KOPT-K1 (cell line): ENCODE data around the gene UNC93B1.

Experiments
- H3K27ac ChIP-seq: fragments of 200-600 bp; sonication (generic); 2 replicates; pipeline ENCODE4 v1.5.1; 2016; ENCODE audit warnings: antibody characterized with exemption, mild to moderate bottlenecking, low read depth, low read length; ENCODE audit not compliant: poor library complexity, severe bottlenecking
- H3K36me3 ChIP-seq: fragments of 200-600 bp; sonication (generic); 2 replicates; pipeline ENCODE4 v1.5.1; 2017; ENCODE audit warnings: antibody characterized with exemption, mild to moderate bottlenecking, low read length, moderate library complexity; ENCODE audit not compliant: insufficient read depth
- H3K9me3 ChIP-seq: fragments of 200-600 bp; sonication (generic); 2 replicates; pipeline ENCODE4 v1.5.1; 2017; ENCODE audit warnings: antibody characterized with exemption, low read length, mild to moderate bottlenecking; ENCODE audit not compliant: insufficient read depth, poor library complexity, severe bottlenecking

Gene UNC93B1

GRCh38 chr11:68018730-68019190, 14.9 kb upstream of the UNC93B1 start:
- H3K27ac ChIP-seq, result no peak overlapping the region
- H3K9me3 ChIP-seq, result no peaks in the 10 kb centered on the region

GRCh38 chr11:68017980-68018729, 14.3 kb upstream of the UNC93B1 start:
- Histone ChIP-seq H3K27ac (no peak overlapping the region), H3K9me3 (no peaks in the 10 kb centered on the region), H3K36me3 (no peaks in the 10 kb centered on the region)

More at GRCh38 chr11:68018730-68019190, 14.9 kb upstream of the UNC93B1 start:
- no peaks in the 10 kb centered on the region for H3K36me3 ChIP-seq

- Histone ChIP-seq H3K36me3 (no peaks in the 10 kb centered on the region), H3K27ac (no peak overlapping the region), H3K9me3 (no peaks in the 10 kb centered on the region)
These were observed 13.3 kb upstream of the UNC93B1 start for GRCh38 chr11:68016904-68017817.

- Histone ChIP-seq H3K36me3 (no peaks in the 10 kb centered on the region), H3K27ac (no peak overlapping the region), H3K9me3 (no peaks in the 10 kb centered on the region)
These were observed 12.4 kb upstream of the UNC93B1 start for GRCh38 chr11:68016161-68016903.

- no peak overlapping the region for H3K27ac ChIP-seq
These were observed 11.6 kb upstream of the UNC93B1 start for GRCh38 chr11:68015467-68015866.

GRCh38 chr11:68014947-68015447, 11.1 kb upstream of the UNC93B1 start:
- Histone ChIP-seq H3K36me3 (no peaks in the 10 kb centered on the region), H3K27ac (no peak overlapping the region), H3K9me3 (no peaks in the 10 kb centered on the region)

More at GRCh38 chr11:68015467-68015866, 11.6 kb upstream of the UNC93B1 start:
- no peaks in the 10 kb centered on the region for H3K36me3 ChIP-seq
- no peaks in the 10 kb centered on the region for H3K9me3 ChIP-seq

GRCh38 chr11:68014157-68014946, 10.5 kb upstream of the UNC93B1 start:
- H3K27ac ChIP-seq, result no peak overlapping the region
- H3K9me3 ChIP-seq, result no peaks in the 10 kb centered on the region
- H3K36me3 ChIP-seq, result no peaks in the 10 kb centered on the region

- H3K36me3 ChIP-seq, result no peaks in the 10 kb centered on the region
- no peaks in the 10 kb centered on the region for H3K9me3 ChIP-seq
- H3K27ac ChIP-seq, result no peak overlapping the region
These were observed 9.8 kb upstream of the UNC93B1 start for GRCh38 chr11:68013611-68014156.

- Histone ChIP-seq H3K27ac (no peak overlapping the region), H3K36me3 (no peaks in the 10 kb centered on the region), H3K9me3 (no peaks in the 10 kb centered on the region)
These were observed 9.1 kb upstream of the UNC93B1 start for GRCh38 chr11:68012843-68013610.

GRCh38 chr11:68012044-68012842, 8.3 kb upstream of the UNC93B1 start:
- Histone ChIP-seq H3K27ac (no peak overlapping the region), H3K36me3 (no peaks in the 10 kb centered on the region), H3K9me3 (no peaks in the 10 kb centered on the region)

- Histone ChIP-seq H3K27ac (no peak overlapping the region), H3K9me3 (no peaks in the 10 kb centered on the region), H3K36me3 (no peaks in the 10 kb centered on the region)
These were observed 7.4 kb upstream of the UNC93B1 start for GRCh38 chr11:68011051-68011943.
